SKM-1 treated with dmso at 0.1 percent for 144 hours (cell line): Measurements from ENCODE around the gene PIGR.

ENCODE experiments used
- DNase-seq: peaks from one replicate; lab custom pipeline; 2025; ENCODE audit not compliant: unreplicated experiment; lab: John Stamatoyannopoulos, UW

Gene PIGR

GRCh38 chr1:206892351-206892984 lies 53.8 kb downstream of the PIGR start:
- DNase-seq, result no peak

- DNase-seq, result no peak
Measured at GRCh38 chr1:206891412-206891811, 54.9 kb downstream of the PIGR start.

GRCh38 chr1:206890125-206891060 lies 55.9 kb downstream of the PIGR start:
- DNase-seq, result no peak

- no peak for DNase-seq
Measured at GRCh38 chr1:206887701-206888100, 58.6 kb downstream of the PIGR start.

- DNase-seq, result no peak
Measured at GRCh38 chr1:206886831-206887230, 59.4 kb downstream of the PIGR start.

GRCh38 chr1:206885341-206886060 lies 60.8 kb downstream of the PIGR start:
- DNase-seq, result no peak

GRCh38 chr1:206883876-206884275 lies 62.4 kb downstream of the PIGR start:
- no peak for DNase-seq

- no peak for DNase-seq
Measured at GRCh38 chr1:206883160-206883559, 63.1 kb downstream of the PIGR start.

- no peak for DNase-seq
Measured at GRCh38 chr1:206882555-206882954, 63.7 kb downstream of the PIGR start.

GRCh38 chr1:206880314-206880713 lies 66.0 kb downstream of the PIGR start:
- no peak for DNase-seq
